Measurements from ENCODE around the gene GALR3.

DNA sequence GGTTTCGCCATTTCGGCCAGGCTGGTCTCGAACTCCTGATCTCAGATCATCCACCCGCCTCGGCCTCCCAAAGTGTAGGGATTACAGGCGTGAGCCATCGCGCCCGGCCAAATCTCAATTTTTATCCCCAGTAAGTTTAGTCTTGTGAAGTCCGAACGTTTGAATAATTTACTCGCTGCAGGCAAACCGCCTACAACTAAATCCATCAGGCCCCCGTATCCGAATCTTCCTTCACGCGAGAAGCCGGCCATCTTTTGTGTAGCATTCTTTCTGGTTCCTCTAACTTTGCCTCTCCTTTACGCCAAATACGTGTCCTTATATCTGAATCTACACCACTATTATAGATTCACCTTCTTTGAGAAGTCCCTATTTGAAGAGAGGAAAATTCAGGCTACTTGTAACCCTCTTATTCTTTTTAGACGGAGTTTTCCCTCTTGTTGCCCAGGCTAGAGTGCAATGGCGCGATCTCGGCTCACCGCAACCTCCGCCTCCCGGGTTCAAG, 25.5 kb downstream of the GALR3 start:
- TF ChIP-seq SPI1 (IDR thresholded peaks at IDR 0.05; ENCODE audit: borderline replicate concordance, low read depth) (no peak), POLR2AphosphoS5 (IDR thresholded peaks at IDR 0.05; ENCODE audit: low read depth) (no peak)
- TF ChIP-seq, protein P1, sequence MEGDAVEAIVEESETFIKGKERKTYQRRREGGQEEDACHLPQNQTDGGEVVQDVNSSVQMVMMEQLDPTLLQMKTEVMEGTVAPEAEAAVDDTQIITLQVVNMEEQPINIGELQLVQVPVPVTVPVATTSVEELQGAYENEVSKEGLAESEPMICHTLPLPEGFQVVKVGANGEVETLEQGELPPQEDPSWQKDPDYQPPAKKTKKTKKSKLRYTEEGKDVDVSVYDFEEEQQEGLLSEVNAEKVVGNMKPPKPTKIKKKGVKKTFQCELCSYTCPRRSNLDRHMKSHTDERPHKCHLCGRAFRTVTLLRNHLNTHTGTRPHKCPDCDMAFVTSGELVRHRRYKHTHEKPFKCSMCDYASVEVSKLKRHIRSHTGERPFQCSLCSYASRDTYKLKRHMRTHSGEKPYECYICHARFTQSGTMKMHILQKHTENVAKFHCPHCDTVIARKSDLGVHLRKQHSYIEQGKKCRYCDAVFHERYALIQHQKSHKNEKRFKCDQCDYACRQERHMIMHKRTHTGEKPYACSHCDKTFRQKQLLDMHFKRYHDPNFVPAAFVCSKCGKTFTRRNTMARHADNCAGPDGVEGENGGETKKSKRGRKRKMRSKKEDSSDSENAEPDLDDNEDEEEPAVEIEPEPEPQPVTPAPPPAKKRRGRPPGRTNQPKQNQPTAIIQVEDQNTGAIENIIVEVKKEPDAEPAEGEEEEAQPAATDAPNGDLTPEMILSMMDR (IDR thresholded peaks at IDR 0.05; ENCODE audit: insufficient read depth, low read length): no peak

Measured in HL-60 (cell line).